DMS 273 treated with DMSO at 0.1 percent for 48 hours (cell line): ENCODE data around the gene ZBTB44.
"Not testable (repeated sequence)": the region's sequence is repeated elsewhere in the genome, so short reads cannot be mapped to it uniquely, and the experiment has no call there.

Experiments
- DNase-seq: peaks from one replicate; lab custom pipeline; 2025; lab: John Stamatoyannopoulos, UW

Gene ZBTB44, protein sequence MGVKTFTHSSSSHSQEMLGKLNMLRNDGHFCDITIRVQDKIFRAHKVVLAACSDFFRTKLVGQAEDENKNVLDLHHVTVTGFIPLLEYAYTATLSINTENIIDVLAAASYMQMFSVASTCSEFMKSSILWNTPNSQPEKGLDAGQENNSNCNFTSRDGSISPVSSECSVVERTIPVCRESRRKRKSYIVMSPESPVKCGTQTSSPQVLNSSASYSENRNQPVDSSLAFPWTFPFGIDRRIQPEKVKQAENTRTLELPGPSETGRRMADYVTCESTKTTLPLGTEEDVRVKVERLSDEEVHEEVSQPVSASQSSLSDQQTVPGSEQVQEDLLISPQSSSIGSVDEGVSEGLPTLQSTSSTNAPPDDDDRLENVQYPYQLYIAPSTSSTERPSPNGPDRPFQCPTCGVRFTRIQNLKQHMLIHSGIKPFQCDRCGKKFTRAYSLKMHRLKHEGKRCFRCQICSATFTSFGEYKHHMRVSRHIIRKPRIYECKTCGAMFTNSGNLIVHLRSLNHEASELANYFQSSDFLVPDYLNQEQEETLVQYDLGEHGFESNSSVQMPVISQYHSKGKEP

DNA sequence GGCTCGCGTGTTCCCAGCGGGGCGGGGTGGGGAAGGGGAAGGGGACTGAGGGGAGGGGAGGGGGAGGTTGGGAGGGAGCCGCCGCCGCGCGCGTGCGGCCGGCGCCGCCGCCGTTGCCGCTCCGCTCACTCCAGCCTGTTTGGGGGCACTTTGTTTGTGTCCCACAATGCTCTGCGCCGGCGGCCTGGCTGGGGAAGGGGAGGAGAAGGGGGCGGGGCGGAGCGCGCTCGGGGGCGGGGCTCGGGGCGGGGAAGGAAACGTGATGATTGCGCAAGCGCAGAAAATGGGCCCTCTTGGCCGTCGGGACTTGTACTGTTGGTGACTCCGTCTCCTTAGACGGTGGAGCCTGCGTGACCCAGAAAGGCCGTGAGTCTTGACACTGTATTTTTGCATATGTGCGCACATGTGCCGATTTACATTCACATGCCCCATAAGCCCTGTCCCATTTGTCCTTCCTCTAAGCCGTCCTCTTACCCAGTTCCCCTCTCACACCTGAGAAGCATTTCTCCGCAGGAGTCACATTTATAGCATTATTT, at the start of gene ZBTB44:
Gene ZBTB44 (minus strand): TSS at position 168 of the 536 bp plus-strand sequence. CDS start 53,044 bp downstream, outside the sequence.
- peak; percentile 40 for DNase-seq

DNA sequence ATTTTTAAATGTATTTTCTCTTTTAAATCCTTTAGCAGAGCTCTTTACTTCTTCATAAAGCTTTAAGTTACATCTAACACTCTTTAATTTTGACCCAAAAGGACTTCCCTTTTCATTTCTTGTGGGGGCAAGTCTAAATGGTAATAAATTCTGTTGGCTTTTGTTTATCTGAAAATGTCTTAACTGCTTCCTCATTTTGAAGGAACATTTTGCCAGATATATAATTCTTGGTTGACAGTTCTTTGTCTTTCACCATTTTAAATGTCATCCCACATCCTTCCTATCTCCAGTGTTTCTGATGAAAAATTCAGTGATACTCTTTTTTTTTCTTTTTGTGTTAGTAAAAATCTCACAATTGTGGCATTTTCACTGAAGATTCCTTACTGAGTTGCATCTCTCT, 44.7 kb upstream of the ZBTB44 start:
- no peak for DNase-seq

DNA sequence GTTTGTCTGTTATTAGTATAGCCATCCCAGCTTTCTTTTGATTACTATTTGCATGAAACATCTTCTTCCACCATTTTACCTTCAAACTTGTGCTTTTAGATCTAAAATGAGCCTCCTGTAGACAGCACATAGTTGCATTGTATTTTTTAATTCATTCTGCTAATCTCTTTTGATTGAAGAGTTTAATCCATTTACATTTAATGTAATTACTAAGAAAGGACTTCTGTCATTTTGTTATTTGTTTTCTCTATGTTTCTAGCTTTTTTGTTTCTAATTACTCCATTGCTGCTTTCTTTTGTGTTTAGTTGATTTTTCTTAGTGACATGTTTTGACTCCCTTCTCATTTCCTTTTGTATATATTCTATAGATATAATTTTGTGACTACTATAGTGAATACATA, 43.7 kb upstream of the ZBTB44 start:
- no peak for DNase-seq

DNA sequence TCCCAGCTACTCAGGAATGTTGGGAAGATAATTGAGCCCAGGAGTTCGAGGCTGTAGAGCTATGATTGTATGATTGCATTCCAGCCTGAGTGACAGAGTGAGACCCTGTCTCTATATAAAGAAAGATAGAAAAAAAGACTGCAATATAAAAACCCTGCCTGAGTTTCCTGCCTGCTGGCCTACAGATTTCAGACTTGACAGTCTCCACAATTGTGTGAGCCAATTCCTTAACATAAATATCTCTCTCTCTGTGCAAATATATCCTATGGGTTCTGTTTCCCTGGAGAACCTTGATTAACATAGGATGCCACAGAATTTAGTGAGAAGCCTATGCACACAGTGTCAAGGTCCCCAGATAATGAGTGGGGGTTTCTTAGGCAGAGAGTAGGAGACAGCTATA, 32.5 kb upstream of the ZBTB44 start:
- DNase-seq, result no peak

DNA sequence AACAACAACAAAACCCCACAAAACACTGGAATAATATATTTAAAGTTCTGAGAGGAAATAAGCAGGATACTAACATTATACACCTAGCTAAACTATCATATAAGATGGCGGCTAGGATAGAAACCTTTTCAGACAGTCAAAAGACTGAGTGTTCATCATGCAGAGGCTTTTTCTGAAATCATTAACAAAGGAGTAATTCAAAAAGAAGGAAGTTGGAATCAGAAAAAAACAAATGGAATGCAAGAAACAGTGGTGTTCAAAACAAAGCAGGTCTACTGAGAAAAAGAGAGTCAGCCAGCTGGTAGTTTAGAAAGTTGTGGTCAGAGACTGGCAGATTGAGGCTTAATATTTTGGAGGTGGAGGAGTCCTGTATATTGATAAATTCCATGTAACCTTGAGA, 30.1 kb upstream of the ZBTB44 start:
- no peak for DNase-seq

DNA sequence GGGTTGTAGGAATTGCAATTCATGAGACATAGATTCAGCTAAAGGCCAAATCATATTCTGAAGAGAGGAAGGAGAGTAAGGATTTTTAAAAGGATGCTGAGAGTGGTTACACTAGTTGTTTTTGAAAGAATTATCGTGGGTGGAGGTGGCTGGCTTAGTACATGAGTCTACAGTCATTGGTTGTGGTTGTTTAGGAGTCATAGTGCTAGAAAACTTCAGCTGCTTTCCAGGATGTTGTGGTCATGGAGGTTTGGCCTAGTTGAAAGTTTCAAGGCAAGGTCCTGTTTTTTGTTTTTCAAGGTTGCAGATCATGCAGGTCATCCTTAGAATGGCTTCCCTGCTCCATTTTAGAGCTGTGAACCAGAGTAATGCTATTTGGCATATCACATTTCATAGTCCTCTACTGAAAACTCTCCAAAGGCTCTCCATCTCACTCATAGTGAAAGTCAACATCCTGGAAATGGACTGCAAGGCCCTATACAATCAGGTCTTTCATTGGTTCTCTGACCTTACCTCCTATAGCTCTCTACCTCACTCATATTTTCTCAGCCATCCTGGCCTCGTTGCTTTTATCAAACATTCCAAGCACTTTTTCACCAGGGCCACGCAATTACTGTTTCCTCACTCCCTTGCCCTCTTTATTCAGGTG, 26.1 kb upstream of the ZBTB44 start:
- DNase-seq, result no peak

DNA sequence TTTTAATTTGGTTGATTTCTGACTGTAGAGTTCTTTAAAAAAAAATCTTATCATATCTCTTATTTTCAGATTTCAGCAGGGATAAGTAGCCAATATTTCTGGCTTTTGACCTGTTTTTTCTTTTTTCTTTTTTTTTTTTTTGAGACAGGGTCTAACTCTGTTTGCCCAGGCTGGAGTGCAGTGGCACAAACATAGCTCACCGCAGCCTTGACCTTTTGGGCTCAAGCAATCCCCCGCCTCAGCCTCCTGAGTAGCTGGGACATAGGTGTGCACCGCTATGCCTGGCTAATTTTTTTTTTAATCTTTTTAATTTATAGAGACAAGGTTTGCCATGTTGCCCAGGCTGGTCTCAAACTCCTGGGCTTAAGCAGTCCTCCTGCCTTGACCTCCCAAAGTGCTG, 23.9 kb upstream of the ZBTB44 start:
- no peak for DNase-seq

DNA sequence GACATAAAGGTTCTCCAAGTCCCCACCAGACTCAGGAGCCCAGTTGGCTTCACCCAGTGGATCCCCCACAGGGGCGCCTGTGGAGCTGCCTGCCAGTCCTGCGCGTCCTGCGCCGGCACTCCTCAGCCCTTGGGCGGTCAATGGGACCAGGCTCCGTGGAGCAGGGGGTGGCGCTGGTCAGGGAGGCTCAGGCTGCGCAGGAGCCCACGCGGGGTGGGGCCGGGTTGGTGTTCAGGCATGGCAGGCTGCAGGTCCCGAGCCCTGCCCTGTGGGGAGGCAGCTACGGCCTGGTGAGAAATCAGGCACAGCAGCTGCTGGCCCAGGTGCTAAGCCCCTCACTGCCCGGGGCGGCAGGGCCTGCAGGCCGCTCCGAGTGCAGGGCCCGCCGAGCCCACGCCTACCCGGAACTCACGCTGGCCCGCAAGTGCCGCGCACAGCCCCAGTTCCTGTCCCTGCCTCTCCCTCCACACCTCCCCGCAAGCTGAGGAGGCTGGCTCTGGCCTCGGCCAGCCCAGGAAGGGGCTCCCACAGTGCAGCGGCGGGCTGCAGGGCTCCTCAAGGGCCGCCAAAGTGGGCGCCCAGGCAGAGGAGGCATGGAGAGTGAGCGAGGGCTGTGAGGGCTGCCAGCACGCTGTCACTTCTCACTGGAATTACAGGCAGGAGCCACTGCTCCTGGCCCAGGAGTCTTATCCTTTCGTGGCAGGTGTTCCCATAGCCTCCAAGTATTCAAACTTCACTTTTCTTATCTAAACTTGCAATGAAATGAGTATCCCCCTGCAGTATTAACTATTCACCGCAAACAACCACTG, 22.8 kb upstream of the ZBTB44 start:
- no peak for DNase-seq

DNA sequence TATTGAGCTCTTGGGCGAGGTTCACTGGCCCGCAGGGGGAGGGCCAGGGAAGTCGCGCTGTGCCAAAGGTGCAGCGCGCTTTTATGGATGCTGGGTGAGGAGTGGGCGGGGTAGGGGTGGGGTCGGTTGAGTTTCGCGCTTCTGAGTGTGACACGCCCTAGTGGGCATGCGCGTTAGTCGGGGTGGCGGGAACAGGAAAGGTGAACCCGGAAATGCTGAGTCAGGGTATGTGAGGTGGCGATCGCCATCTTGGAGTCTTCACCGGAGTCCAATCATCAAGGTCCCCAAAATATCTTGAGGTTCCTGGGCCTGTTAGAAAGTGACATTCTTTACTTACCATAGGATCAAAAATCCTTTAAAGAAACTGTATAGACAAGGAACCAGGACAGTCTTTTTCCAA, 16.7 kb upstream of the ZBTB44 start:
- DNase-seq, result not testable (repeated sequence)

DNA sequence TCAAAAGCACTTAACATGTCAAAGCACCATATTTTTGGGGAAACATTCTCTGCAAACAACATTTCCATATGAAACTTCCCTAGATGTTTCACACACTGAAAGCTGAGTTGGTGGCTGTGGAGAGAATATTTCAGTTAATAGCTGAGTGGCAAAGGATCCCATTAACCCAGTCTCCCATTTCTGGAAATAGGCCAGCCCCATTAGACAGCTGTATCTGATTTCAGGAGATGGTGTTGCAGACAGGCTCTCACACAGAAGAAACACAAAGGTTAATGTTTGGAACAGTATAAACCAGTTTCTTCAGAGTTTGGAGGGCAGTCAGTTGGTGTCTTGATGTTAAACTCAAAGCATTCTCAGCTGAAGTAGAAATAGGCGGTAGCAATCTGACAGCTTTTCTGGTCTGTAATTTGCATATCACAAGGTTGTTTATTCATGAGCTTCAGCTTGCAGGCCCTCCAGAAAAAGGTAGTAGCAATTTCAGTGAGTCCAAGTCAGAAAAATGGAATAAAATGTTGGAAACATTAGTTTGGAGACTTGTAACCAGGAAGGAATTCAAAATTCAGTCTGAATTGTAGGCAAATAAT, 15.5 kb upstream of the ZBTB44 start:
- DNase-seq, result peak; percentile 20

DNA sequence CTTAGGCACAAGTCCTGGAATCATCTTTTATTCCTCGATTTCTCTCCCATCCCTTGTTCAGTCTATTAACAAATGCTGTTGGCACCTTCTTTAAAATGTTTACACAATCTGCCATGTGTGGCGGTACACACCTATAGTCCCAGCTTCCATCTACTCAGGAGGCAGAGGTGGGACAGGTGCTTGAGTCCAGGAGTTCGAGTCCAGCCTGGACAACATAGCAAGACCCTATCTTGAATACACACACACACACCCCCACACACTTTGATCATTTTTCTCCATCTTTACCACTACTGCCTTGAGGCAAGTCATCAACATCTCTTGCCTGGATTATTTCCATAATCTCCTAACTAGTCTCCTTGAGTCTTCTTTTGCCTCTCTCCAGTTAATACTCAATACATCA, 13.7 kb upstream of the ZBTB44 start:
- no peak for DNase-seq

DNA sequence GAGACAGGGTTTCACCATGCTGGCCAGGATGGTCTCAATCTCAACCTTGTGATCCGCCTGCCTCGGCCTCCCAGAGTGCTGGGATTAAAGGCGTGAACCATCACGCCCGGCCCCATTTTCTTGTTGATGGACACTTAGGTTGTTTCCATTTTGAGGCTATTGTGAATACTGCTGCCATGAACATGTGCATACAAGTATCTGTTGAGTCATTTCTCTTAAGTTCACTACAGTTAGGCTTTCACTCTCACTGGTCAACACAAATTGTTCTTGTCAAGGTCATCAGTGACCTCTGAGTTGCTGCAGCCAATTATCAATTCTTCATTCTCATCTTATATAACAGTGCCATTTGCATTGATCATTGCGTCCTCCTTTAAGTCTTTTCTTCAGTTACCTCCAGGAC, 13.0 kb upstream of the ZBTB44 start:
- no peak for DNase-seq

DNA sequence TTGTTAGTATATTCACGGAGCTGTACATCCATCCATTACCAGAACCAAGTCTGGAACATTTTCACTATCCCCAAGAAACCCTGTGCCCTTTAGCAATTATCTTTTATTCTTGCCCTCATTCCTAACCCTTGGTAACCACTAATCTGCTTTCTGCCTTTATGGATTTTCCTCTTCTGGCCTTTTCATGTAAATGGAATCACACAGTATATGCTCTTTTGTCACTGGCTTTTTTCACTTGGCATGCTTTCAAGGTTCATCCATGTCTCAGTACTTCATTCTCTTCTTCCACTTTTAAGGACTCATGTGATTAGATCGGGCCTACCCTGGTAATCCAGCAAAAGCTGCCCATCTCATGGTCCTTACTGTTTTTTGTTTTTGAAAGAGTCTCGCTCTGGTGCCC, 11.0 kb upstream of the ZBTB44 start:
- no peak for DNase-seq

DNA sequence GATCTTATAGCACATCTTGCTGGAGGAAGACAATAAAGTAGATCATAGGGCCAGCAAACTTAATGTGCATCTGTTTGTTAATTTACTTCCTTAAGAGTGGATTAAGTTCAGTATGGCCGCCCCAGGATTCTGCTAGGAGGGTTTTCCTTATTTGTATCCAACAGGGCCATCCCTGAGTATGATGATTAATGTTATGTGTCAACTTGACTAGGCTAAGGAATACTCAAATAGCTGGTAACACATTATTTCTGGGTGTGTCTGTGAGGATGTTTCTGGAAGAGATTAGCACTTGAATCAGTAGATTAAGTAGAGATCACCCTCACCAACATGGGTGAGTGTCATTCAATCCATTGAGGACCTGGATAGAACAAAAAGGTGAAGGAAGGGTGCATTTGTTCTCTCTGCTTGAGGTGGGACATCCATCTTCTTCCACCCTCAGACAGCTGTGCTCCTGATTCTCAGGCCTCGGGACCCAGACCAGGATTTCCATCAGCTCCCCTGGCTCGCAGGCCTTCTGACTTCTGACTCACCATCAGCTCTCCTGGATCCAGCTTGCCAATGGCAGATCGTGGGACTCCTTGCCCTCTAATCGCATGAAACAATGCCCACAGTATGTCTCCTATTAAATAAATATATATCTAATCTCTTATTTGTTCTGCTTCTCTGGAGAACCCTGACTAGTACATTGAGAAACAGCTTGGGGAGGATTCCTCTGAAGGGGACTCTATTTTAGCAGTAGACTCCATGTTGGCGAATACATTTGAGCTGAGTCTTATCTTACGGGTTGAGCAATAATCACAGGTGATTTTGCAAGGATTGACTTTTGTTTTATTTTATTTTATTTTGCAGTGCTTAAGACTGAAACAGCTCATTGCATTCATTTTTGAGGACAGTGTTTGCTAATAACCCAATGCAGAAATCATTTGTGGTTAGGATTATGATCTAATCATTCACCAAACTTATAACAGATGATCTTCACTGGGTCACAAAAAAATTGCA, 9.0 kb upstream of the ZBTB44 start:
- DNase-seq, result no peak

DNA sequence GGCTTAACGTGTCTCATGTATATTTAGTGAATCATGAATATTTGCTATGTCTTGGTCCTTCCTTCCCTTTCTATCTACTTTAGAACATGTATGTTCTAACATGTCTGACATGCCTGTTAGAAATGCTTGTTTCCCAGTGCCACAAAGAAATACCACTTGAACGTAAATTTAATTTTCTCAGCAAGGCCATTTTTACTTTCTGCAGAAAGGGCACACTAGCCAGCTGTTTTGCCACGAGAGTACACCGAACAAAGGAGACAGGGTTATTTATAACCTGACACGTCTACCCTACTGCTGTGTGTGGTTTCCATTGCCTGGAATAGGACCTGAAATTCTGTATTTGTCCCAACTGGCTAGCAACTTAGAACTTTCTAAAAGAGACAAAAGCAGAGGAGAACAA, 7.4 kb upstream of the ZBTB44 start:
- no peak for DNase-seq

DNA sequence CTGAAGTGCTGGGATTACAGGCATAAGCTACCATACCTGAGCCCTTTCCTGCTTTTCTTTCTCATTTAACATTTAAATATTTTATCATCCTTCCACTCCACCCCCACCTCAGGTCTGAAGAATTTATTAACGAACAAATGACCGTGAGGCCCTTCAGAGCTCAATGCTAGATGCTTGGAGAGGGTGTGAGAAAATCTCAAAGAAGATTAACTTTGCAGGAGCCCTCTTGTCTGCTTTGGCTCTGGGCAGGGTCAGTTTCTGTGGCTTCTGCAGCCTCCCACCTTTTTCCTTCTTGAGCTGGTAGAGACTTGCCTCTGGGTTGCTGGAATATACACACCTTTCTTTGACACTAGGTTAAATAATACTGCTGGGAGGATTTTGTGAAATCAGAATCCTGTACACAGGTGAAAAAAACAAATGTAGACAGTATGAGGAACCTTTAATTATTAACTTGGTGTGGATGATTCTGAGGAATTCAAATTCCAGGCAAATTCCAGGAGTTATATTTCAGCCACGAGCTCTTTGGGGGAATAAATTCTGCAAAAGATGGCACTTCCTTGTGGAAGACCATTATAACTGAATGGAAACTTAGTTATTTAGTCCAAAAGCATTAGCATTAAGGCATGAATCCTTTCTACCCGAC, 3.4 kb upstream of the ZBTB44 start:
- no peak for DNase-seq

DNA sequence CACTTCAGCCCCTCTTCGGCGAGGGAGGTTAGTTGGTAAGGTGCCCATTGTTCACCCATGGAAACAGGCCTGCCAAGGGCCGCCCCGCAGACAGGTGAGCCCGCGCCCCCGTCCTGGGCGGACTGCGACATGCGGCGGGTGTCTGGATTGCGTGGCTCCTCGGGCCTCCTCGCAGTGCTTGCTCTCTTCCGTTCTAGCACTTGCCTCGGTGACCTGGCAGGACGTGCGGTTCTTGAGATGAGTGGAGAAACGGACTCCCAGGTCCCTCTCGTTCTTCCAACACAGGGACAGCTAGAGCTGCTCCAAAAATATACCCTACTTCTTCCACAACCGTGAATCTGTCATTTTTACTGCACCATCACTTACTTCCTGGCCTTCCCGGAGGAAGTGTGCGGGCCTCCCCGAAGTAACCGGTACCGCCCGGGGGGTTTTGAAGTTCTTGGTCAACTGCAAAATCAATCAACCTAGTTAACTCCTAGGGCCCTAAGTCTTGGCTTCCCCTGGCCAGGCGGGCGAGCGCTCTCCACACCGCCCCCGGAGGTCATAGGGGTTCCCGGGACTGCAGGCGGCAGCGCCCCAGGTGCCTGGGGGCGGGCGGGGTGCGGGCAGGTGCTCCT, 745 bp upstream of the ZBTB44 start:
- no peak for DNase-seq

DNA sequence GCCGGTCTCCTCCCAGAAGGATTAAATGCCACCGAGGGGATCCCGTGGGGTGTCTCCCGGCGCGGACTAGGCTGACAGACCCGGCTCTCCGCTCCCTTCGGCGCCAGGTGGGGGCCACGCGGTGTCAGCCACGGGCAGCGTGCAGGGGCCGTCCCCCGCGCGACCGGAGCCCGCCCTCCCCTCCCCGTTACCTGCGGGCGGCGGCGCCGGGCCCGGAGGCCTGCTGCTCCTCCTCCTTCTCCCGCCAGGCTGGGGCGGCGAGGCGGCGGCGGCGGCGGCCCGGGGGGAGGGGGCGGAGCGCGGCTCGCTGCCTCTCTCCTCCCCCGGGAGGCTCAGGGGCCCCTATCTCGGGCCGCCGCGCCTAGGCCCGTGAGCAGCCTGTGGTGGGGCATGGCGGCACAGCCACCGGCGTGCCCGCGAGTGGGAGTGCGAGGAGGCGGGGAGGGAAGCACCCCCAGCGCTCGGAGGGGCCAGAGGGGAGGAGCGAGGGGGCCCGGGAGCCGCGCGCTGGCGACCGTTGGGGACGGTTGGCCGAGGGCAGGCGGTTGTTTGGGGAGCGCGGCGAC, 450 bp downstream of the ZBTB44 start:
- no peak for DNase-seq
